Measurements from ENCODE around the gene C17orf114.
A peak's percentile ranks its signal among the peaks of the same experiment; 100 is the strongest.

C17orf114 gene

GRCh38 chr17:4833178-4833940, 31.2 kb upstream of the C17orf114 start, which contains the start of gene MINK1 (continued):
- TF ChIP-seq ZNF280B (CRISPR knock-in tag; IDR thresholded peaks at IDR 0.05; ENCODE audit: borderline replicate concordance) = peak; percentile 55; the same call in 1 of the 2 replicates
- TF ChIP-seq ZNF646 (CRISPR knock-in tag; IDR thresholded peaks at IDR 0.05) = no peak
- peak; percentile 54; the same call in 1 of the 2 replicates for TF ChIP-seq ZNF543 (CRISPR knock-in tag; IDR thresholded peaks at IDR 0.05)
- TF ChIP-seq TEAD3 (CRISPR knock-in tag; optimal IDR thresholded peaks at IDR 0.05; ENCODE audit: borderline replicate concordance) = no peak
- peak; percentile 76; the same call in 2 of the 3 replicates for TF ChIP-seq MXI1 (IDR thresholded peaks at IDR 0.05; ENCODE audit: borderline replicate concordance, low read depth, low read length)
- TF ChIP-seq SMAD3 (CRISPR knock-in tag; IDR thresholded peaks at IDR 0.05) = no peak
- TF ChIP-seq, protein P1, sequence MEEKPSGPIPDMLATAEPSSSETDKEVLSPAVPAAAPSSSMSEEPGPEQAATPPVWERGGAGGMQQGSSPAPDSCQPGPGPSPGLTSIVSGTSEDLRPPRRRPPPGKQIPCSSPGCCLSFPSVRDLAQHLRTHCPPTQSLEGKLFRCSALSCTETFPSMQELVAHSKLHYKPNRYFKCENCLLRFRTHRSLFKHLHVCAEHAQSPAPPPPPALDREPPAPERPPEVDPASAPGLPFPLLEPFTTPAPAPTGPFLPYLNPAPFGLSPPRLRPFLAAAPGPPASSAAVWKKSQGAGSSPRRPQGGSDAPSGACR (CRISPR knock-in tag; IDR thresholded peaks at IDR 0.05) = no peak
- TF ChIP-seq KDM4B (CRISPR knock-in tag; IDR thresholded peaks at IDR 0.05) = 0 out of 2 replicates have a peak, but pooled peaks have one; percentile 48
- 0 out of 2 replicates have a peak, but pooled peaks have one; percentile 36 for TF ChIP-seq AFF4 (CRISPR knock-in tag; IDR thresholded peaks at IDR 0.05)
- no peak; the same call in 1 of the 2 replicates for TF ChIP-seq STAG1 (CRISPR knock-in tag; IDR thresholded peaks at IDR 0.05)
- TF ChIP-seq MXD4 (CRISPR knock-in tag; IDR thresholded peaks at IDR 0.05) = peak; percentile 46; the same call in 1 of the 2 replicates
- no peak for TF ChIP-seq LRRFIP1 (CRISPR knock-in tag; conservative IDR thresholded peaks at IDR 0.05)
- no peak for TF ChIP-seq HNRNPH1 (optimal IDR thresholded peaks at IDR 0.05; ENCODE audit: low read depth, low read length)
